CD4-positive, CD25-positive, alpha-beta regulatory T cell (primary cell): ENCODE results near the gene IQCH. TPM values are rescaled to one million over a fixed set of nuclear protein-coding genes. Genes with fewer than 3 reads are reported as not detected.

Experiments
- ATAC-seq, 2 donors: fragments of 150-1000 bp; cut with Tn5 transposase; one replicate each; pipeline ENCODE4 v1.10.0; 2021; ENCODE audit warnings: low read depth in 2 of 2, moderate number of reproducible peaks in 2 of 2, moderate library complexity in 1 of 2
- DNase-seq, 3 donors: peaks; one replicate each; pipeline versions ENCODE4 v3.0.0 to v3.0.0-alpha.2; 2012 to 2022; ENCODE audit warnings: mixed read lengths in 1 of 3
- H3K27ac ChIP-seq: one replicate; pipeline ENCODE4 v1.7.0; 2013; ENCODE audit warnings: mild to moderate bottlenecking, low read length; ENCODE audit not compliant: insufficient read depth, poor library complexity, severe bottlenecking
- H3K27me3 ChIP-seq: one replicate; pipeline ENCODE4 v1.7.0; 2013; ENCODE audit warnings: low read length; ENCODE audit not compliant: control insufficient read depth, insufficient read depth
- H3K36me3 ChIP-seq: one replicate; pipeline ENCODE4 v1.7.0; 2013; ENCODE audit warnings: mild to moderate bottlenecking, low read length, moderate library complexity; ENCODE audit not compliant: control insufficient read depth, insufficient read depth
- H3K4me1 ChIP-seq: 2 replicates; pipeline ENCODE4 v1.7.0; 2013; ENCODE audit warnings: mild to moderate bottlenecking, low read length; ENCODE audit not compliant: insufficient read depth, control insufficient read depth, poor library complexity, severe bottlenecking
- H3K4me3 ChIP-seq: one replicate; pipeline ENCODE4 v1.7.0; 2013; ENCODE audit warnings: low read depth, mild to moderate bottlenecking, low read length, moderate library complexity
- H3K9me3 ChIP-seq, 2 experiments: 1 replicate in 1 of 2; 2 replicates in 1 of 2; pipeline ENCODE4 v1.7.0; 2013; ENCODE audit warnings: low read length in 2 of 2, mild to moderate bottlenecking in 1 of 2, moderate library complexity in 1 of 2; ENCODE audit not compliant: control insufficient read depth in 2 of 2
- H3K27ac Mint-ChIP-seq, 3 donors: one replicate each; pipeline ENCODE4 v1.8.0; 2020 to 2022; ENCODE audit warnings: mild to moderate bottlenecking in 3 of 3, mixed read lengths in 3 of 3, moderate library complexity in 2 of 3
- H3K27me3 Mint-ChIP-seq: one replicate; pipeline ENCODE4 v1.8.0; 2022; ENCODE audit warnings: mild to moderate bottlenecking, mixed read lengths
- H3K36me3 Mint-ChIP-seq: one replicate; pipeline ENCODE4 v1.8.0; 2020; ENCODE audit warnings: mixed read lengths
- H3K4me1 Mint-ChIP-seq, 4 donors: one replicate each; pipeline ENCODE4 v1.8.0; 2020 to 2022; ENCODE audit warnings: mixed read lengths in 4 of 4, mild to moderate bottlenecking in 1 of 4
- H3K4me3 Mint-ChIP-seq, 4 donors: one replicate each; pipeline ENCODE4 v1.8.0; 2020 to 2022; ENCODE audit warnings: mild to moderate bottlenecking in 4 of 4, mixed read lengths in 4 of 4, moderate library complexity in 3 of 4
- H3K9me3 Mint-ChIP-seq, 7 donors: one replicate each; pipeline ENCODE4 v1.8.0; 2020 to 2022; ENCODE audit warnings: mixed read lengths in 7 of 7, mild to moderate bottlenecking in 3 of 7, moderate library complexity in 2 of 7
- polyA plus RNA-seq, 4 donors: library from polyadenylated mRNA; unstranded; fragments of 300-500 nt; fragmentation: Illumina TruSeq; gene quantifications; one replicate each; pipeline ENCODE4 v1.2.3, GENCODE V29; 2021
- total RNA-seq: library from RNA; stranded (reverse); gene quantifications from one replicate; pipeline ENCODE4 v1.2.3, GENCODE V29; 2022

Gene IQCH
- total and polyA plus RNA-seq, 5 donors from 2014 or later, result 0.32 to 0.54 (median 0.38) TPM; not detected in 2

- H3K27ac Mint-ChIP-seq, result no peak overlapping the region
- ATAC-seq (no peak), DNase-seq (no peak)
- Histone ChIP-seq H3K27me3 (peaks cover 2% of the 10 kb centered on the region), H3K36me3 (no peaks in the 10 kb centered on the region), H3K27ac (no peak overlapping the region), H3K4me1 (no peaks in the 10 kb centered on the region), H3K9me3 (no peaks in the 10 kb centered on the region), H3K4me3 (no peak overlapping the region)
- peaks cover 3% of the 10 kb centered on the region for H3K36me3 Mint-ChIP-seq
- no peaks in the 10 kb centered on the region for H3K9me3 Mint-ChIP-seq
- H3K4me3 Mint-ChIP-seq, result no peak overlapping the region
- H3K4me1 Mint-ChIP-seq, result no peaks in the 10 kb centered on the region
- peaks cover 24% of the 10 kb centered on the region for H3K27me3 Mint-ChIP-seq
Measured at GRCh38 chr15:67403428-67404154, 149.0 kb downstream of the IQCH start.

- no peaks in the 10 kb centered on the region for H3K9me3 ChIP-seq
- no peaks in the 10 kb centered on the region for H3K4me1 ChIP-seq
- peaks cover 2% of the 10 kb centered on the region for H3K27me3 ChIP-seq
- Mint-ChIP-seq H3K9me3 (no peaks in the 10 kb centered on the region), H3K4me1 (no peaks in the 10 kb centered on the region), H3K27ac (no peak overlapping the region), H3K27me3 (peaks cover 24% of the 10 kb centered on the region), H3K4me3 (no peak overlapping the region), H3K36me3 (peaks cover 4% of the 10 kb centered on the region)
- DNase-seq (no peak), ATAC-seq (no peak)
- no peak overlapping the region for H3K4me3 ChIP-seq
- no peak overlapping the region for H3K27ac ChIP-seq
- H3K36me3 ChIP-seq, result no peaks in the 10 kb centered on the region
Measured at GRCh38 chr15:67405208-67406191, 150.9 kb downstream of the IQCH start.

GRCh38 chr15:67406257-67406861, 151.8 kb downstream of the IQCH start:
- Mint-ChIP-seq H3K9me3 (no peaks in the 10 kb centered on the region), H3K27ac (no peak overlapping the region), H3K27me3 (peaks cover 24% of the 10 kb centered on the region), H3K4me1 (no peaks in the 10 kb centered on the region), H3K4me3 (no peak overlapping the region), H3K36me3 (peaks cover 4% of the 10 kb centered on the region)
- H3K27ac ChIP-seq, result no peak overlapping the region
- DNase-seq (no peak), ATAC-seq (no peak)
- no peak overlapping the region for H3K4me3 ChIP-seq
- H3K9me3 ChIP-seq, result no peaks in the 10 kb centered on the region
- peaks cover 2% of the 10 kb centered on the region for H3K27me3 ChIP-seq
- no peaks in the 10 kb centered on the region for H3K36me3 ChIP-seq
- no peaks in the 10 kb centered on the region for H3K4me1 ChIP-seq

GRCh38 chr15:67407786-67408185, 153.2 kb downstream of the IQCH start:
- Mint-ChIP-seq H3K4me3 (no peak overlapping the region), H3K27me3 (peaks cover 22% of the 10 kb centered on the region), H3K36me3 (peaks cover 4% of the 10 kb centered on the region), H3K9me3 (no peaks in the 10 kb centered on the region), H3K27ac (no peak overlapping the region), H3K4me1 (no peaks in the 10 kb centered on the region)
- no peaks in the 10 kb centered on the region for H3K4me1 ChIP-seq
- H3K27ac ChIP-seq, result no peak overlapping the region
- H3K4me3 ChIP-seq, result no peak overlapping the region
- DNase-seq (no peak), ATAC-seq (no peak)
- no peaks in the 10 kb centered on the region for H3K36me3 ChIP-seq
- peaks cover 3% of the 10 kb centered on the region for H3K27me3 ChIP-seq
- H3K9me3 ChIP-seq, result no peaks in the 10 kb centered on the region

GRCh38 chr15:67409175-67409574, 154.6 kb downstream of the IQCH start:
- H3K9me3 ChIP-seq, result no peaks in the 10 kb centered on the region
- Mint-ChIP-seq H3K4me1 (peaks cover 0 to 2% (median 0%) of the 10 kb centered on the region in 4 donors), H3K27ac (no peak overlapping the region), H3K9me3 (no peaks in the 10 kb centered on the region), H3K4me3 (no peak overlapping the region), H3K36me3 (peaks cover 4% of the 10 kb centered on the region), H3K27me3 (peaks cover 19% of the 10 kb centered on the region)
- DNase-seq (no peak), ATAC-seq (no peak)
- peaks cover 3% of the 10 kb centered on the region for H3K27me3 ChIP-seq
- H3K4me3 ChIP-seq, result no peak overlapping the region
- no peaks in the 10 kb centered on the region for H3K36me3 ChIP-seq
- H3K4me1 ChIP-seq, result no peaks in the 10 kb centered on the region
- no peak overlapping the region for H3K27ac ChIP-seq

GRCh38 chr15:67411486-67411885, 156.9 kb downstream of the IQCH start:
- no peak for ATAC-seq

GRCh38 chr15:67413770-67414390, 159.3 kb downstream of the IQCH start:
- Mint-ChIP-seq H3K4me3 (no peak overlapping the region), H3K9me3 (no peaks in the 10 kb centered on the region), H3K36me3 (peaks cover 9% of the 10 kb centered on the region), H3K27ac (peak overlapping the region in 1 of 3 donors; percentile 57), H3K4me1 (peaks cover 0 to 3% (median 0%) of the 10 kb centered on the region in 4 donors), H3K27me3 (no peaks in the 10 kb centered on the region)
- DNase-seq, result no peak
- H3K27me3 ChIP-seq, result peaks cover 3% of the 10 kb centered on the region
- no peak overlapping the region for H3K4me3 ChIP-seq
- ATAC-seq, result no peak
- H3K9me3 ChIP-seq, result no peaks in the 10 kb centered on the region
- H3K4me1 ChIP-seq, result no peaks in the 10 kb centered on the region
- H3K36me3 ChIP-seq, result no peaks in the 10 kb centered on the region
- no peak overlapping the region for H3K27ac ChIP-seq

More at GRCh38 chr15:67411486-67411885, 156.9 kb downstream of the IQCH start:
- H3K27ac ChIP-seq, result no peak overlapping the region
- no peak overlapping the region for H3K4me3 Mint-ChIP-seq
- no peak overlapping the region for H3K4me3 ChIP-seq
- H3K9me3 Mint-ChIP-seq, result no peaks in the 10 kb centered on the region
- H3K27me3 Mint-ChIP-seq, result peaks cover 13% of the 10 kb centered on the region
- DNase-seq, result no peak
- H3K4me1 ChIP-seq, result no peaks in the 10 kb centered on the region
- no peaks in the 10 kb centered on the region for H3K36me3 ChIP-seq
- no peaks in the 10 kb centered on the region for H3K9me3 ChIP-seq
- H3K27ac Mint-ChIP-seq, result no peak overlapping the region
- H3K4me1 Mint-ChIP-seq, result peaks cover 0 to 3% (median 0%) of the 10 kb centered on the region in 4 donors
- peaks cover 3% of the 10 kb centered on the region for H3K27me3 ChIP-seq
- peaks cover 13% of the 10 kb centered on the region for H3K36me3 Mint-ChIP-seq
